Breast epithelium (tissue), 4 donors: ENCODE data around the gene DEFB113. TPM values are rescaled to one million over a fixed set of nuclear protein-coding genes. Genes with fewer than 3 reads are reported as not detected.

Source experiments
- DNase-seq, 2 donors: peaks; one replicate each; pipeline ENCODE4 v3.0.0-alpha.2; 2019; ENCODE audit warnings: low spot score in 2 of 2
- H3K27ac ChIP-seq, 2 donors: fragments of 200-600 bp; sonication (generic) in 1 of 2; one replicate each; pipeline ENCODE4 v1.5.1; 2016 to 2019; ENCODE audit warnings: mild to moderate bottlenecking in 1 of 2
- H3K27me3 ChIP-seq, 2 donors: fragments of 200-600 bp; sonication (generic) in 1 of 2; one replicate each; pipeline versions ENCODE4 v1.5.1 to v1.6.0; 2017 to 2019; ENCODE audit warnings: control low read depth in 1 of 2, mild to moderate bottlenecking in 1 of 2
- H3K36me3 ChIP-seq: fragments of 200-600 bp; one replicate; pipeline ENCODE4 v1.5.1; 2019
- H3K4me1 ChIP-seq, 2 donors: fragments of 200-600 bp; sonication (generic); one replicate each; pipeline ENCODE4 v1.5.1; 2016 to 2019; ENCODE audit warnings: control low read depth in 1 of 2
- H3K4me3 ChIP-seq, 3 donors: fragments of 200-600 bp; sonication (generic); 1 replicate in 2 of 3; 2 replicates in 1 of 3; pipeline ENCODE4 v1.5.1; 2016 to 2019; ENCODE audit warnings: mild to moderate bottlenecking in 3 of 3, moderate library complexity in 2 of 3
- H3K9me3 ChIP-seq, 2 donors: fragments of 200-600 bp; sonication (generic) in 1 of 2; one replicate each; pipeline ENCODE4 v1.5.1; 2016 to 2019; ENCODE audit warnings: control low read depth in 1 of 2
- CTCF ChIP-seq, 3 donors: fragments of 450-650 bp; IDR thresholded peaks; one replicate each; pipeline ENCODE4 v1.5.1; 2016 to 2017; ENCODE audit warnings: antibody characterized with exemption in 3 of 3, mild to moderate bottlenecking in 3 of 3, moderate library complexity in 3 of 3
- POLR2A ChIP-seq: fragments of 450-650 bp; IDR thresholded peaks from one replicate; pipeline ENCODE4 v1.6.1; 2016; ENCODE audit warnings: antibody characterized with exemption, mild to moderate bottlenecking, moderate library complexity
- POLR2AphosphoS5 ChIP-seq, 3 donors: sonication (generic); formaldehyde crosslinking; IDR thresholded peaks; one replicate each; pipeline ENCODE4 v1.6.1; 2017; ENCODE audit warnings: antibody characterized with exemption in 3 of 3
- intact Hi-C: fragments of 100-400 bp; cut with DNase I; formaldehyde crosslinking; loops from one replicate; pipeline ENCODE4 v1.15.1; 2023; ENCODE audit warnings: low total_unique reads
- total RNA-seq, 3 donors: library from RNA; depleted of rRNA; stranded (reverse); fragments of >200 nt; gene quantifications; one replicate each; pipeline ENCODE4 v1.1.0, GENCODE V29; 2016

Gene DEFB113
- total RNA-seq, 3 donors from 2014 or later: not detected

GRCh38 chr6:49986551-49986950 lies 17.1 kb upstream of the DEFB113 start:
- Histone ChIP-seq H3K9me3 (no peaks in the 10 kb centered on the region), H3K36me3 (no peaks in the 10 kb centered on the region), H3K27me3 (no peaks in the 10 kb centered on the region), H3K4me3 (no peak overlapping the region), H3K27ac (no peak overlapping the region), H3K4me1 (no peaks in the 10 kb centered on the region)
- intact Hi-C loops: no loop called here
- no peak for DNase-seq
- TF ChIP-seq CTCF (IDR thresholded peaks at IDR 0.05): no peak

GRCh38 chr6:49982046-49982445 lies 12.6 kb upstream of the DEFB113 start:
- no peak overlapping the region for H3K27ac ChIP-seq
- H3K4me3 ChIP-seq: no peak overlapping the region
- H3K36me3 ChIP-seq: no peaks in the 10 kb centered on the region
- no peaks in the 10 kb centered on the region for H3K27me3 ChIP-seq
- no peaks in the 10 kb centered on the region for H3K9me3 ChIP-seq
- TF ChIP-seq POLR2A (no peak), POLR2AphosphoS5 (IDR thresholded peaks at IDR 0.05) (no peak), CTCF (IDR thresholded peaks at IDR 0.05) (no peak)
- no peaks in the 10 kb centered on the region for H3K4me1 ChIP-seq
- intact Hi-C loops: no loop called here
- DNase-seq: no peak

- Histone ChIP-seq H3K4me3 (no peak overlapping the region), H3K27me3 (no peaks in the 10 kb centered on the region), H3K9me3 (no peaks in the 10 kb centered on the region), H3K27ac (no peak overlapping the region), H3K4me1 (no peaks in the 10 kb centered on the region), H3K36me3 (no peaks in the 10 kb centered on the region)
- intact Hi-C loops: no loop called here
- no peak for TF ChIP-seq CTCF (IDR thresholded peaks at IDR 0.05)
- no peak for TF ChIP-seq POLR2A
- TF ChIP-seq POLR2AphosphoS5 (IDR thresholded peaks at IDR 0.05): no peak
- no peak for DNase-seq
Measured at GRCh38 chr6:49980898-49981297, 11.5 kb upstream of the DEFB113 start.

GRCh38 chr6:49979584-49979983 lies 10.2 kb upstream of the DEFB113 start:
- Histone ChIP-seq H3K36me3 (no peaks in the 10 kb centered on the region), H3K27ac (no peak overlapping the region), H3K27me3 (no peaks in the 10 kb centered on the region), H3K4me3 (no peak overlapping the region), H3K4me1 (no peaks in the 10 kb centered on the region), H3K9me3 (no peaks in the 10 kb centered on the region)
- no peak for DNase-seq
- no peak for TF ChIP-seq POLR2AphosphoS5 (IDR thresholded peaks at IDR 0.05)
- TF ChIP-seq POLR2A: no peak
- TF ChIP-seq CTCF (IDR thresholded peaks at IDR 0.05): no peak
- intact Hi-C loops: no loop called here

- Histone ChIP-seq H3K27me3 (no peaks in the 10 kb centered on the region), H3K9me3 (no peaks in the 10 kb centered on the region), H3K4me1 (no peaks in the 10 kb centered on the region), H3K36me3 (no peaks in the 10 kb centered on the region), H3K4me3 (peak overlapping the region in 1 of 3 donors; percentile 49), H3K27ac (no peak overlapping the region)
- DNase-seq: no peak
- intact Hi-C loops: no loop called here
- TF ChIP-seq CTCF (IDR thresholded peaks at IDR 0.05): no peak
- TF ChIP-seq POLR2A: no peak
- TF ChIP-seq POLR2AphosphoS5 (IDR thresholded peaks at IDR 0.05): no peak
Measured at GRCh38 chr6:49978332-49979226, 9.2 kb upstream of the DEFB113 start.
